Esophagus muscularis mucosa (tissue), 3 donors: ENCODE results near the gene ACBD7.

Experiments
- POLR2A ChIP-seq: fragments of 450-650 bp; IDR thresholded peaks from one replicate; pipeline ENCODE4 v1.6.1; 2017; ENCODE audit warnings: antibody characterized with exemption, moderate library complexity, mild to moderate bottlenecking, low read depth
- POLR2AphosphoS5 ChIP-seq, 2 donors: sonication (generic); formaldehyde crosslinking; IDR thresholded peaks; one replicate each; pipeline ENCODE4 v1.6.1; 2017; ENCODE audit warnings: antibody characterized with exemption in 2 of 2
- TF ChIP-seq, protein P1 (sequence below), 3 experiments: fragments of 200-600 bp in 2 of 3; fragments of 450-650 bp in 1 of 3; sonication (generic) in 2 of 3; IDR thresholded peaks; one replicate each; pipeline ENCODE4 v1.5.1; 2017 to 2019; ENCODE audit warnings: antibody characterized with exemption in 3 of 3, mild to moderate bottlenecking in 2 of 3, moderate library complexity in 1 of 3

- TF ChIP-seq, protein P1, sequence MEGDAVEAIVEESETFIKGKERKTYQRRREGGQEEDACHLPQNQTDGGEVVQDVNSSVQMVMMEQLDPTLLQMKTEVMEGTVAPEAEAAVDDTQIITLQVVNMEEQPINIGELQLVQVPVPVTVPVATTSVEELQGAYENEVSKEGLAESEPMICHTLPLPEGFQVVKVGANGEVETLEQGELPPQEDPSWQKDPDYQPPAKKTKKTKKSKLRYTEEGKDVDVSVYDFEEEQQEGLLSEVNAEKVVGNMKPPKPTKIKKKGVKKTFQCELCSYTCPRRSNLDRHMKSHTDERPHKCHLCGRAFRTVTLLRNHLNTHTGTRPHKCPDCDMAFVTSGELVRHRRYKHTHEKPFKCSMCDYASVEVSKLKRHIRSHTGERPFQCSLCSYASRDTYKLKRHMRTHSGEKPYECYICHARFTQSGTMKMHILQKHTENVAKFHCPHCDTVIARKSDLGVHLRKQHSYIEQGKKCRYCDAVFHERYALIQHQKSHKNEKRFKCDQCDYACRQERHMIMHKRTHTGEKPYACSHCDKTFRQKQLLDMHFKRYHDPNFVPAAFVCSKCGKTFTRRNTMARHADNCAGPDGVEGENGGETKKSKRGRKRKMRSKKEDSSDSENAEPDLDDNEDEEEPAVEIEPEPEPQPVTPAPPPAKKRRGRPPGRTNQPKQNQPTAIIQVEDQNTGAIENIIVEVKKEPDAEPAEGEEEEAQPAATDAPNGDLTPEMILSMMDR (IDR thresholded peaks at IDR 0.05), result no peak
- TF ChIP-seq POLR2A, result no peak
- TF ChIP-seq POLR2AphosphoS5 (IDR thresholded peaks at IDR 0.05), result no peak
These were observed 36.5 kb downstream of the ACBD7 start for GRCh38 chr10:15052121-15052520.
